Hepatocyte (in vitro differentiated cells): ENCODE data around the gene NUDT14.

ENCODE experiments used
- CTCF ChIP-seq: fragments of 200-600 bp; sonication (generic); IDR thresholded peaks from 2 replicates; pipeline ENCODE4 v1.5.1; 2016; ENCODE audit warnings: antibody characterized with exemption, mild to moderate bottlenecking; ENCODE audit not compliant: poor library complexity
- EZH2 ChIP-seq: fragments of 200-600 bp; sonication (generic); IDR thresholded peaks from 2 replicates; pipeline ENCODE4 v1.6.1; 2016; ENCODE audit warnings: antibody characterized with exemption, mild to moderate bottlenecking, borderline replicate concordance
- EZH2phosphoT487 ChIP-seq: fragments of 200-600 bp; sonication (generic); IDR thresholded peaks from one replicate; pipeline ENCODE4 v1.6.1; 2018; ENCODE audit warnings: antibody characterized with exemption, mild to moderate bottlenecking, low read depth, moderate library complexity; ENCODE audit not compliant: unreplicated experiment, severe bottlenecking

GRCh38 chr14:105200641-105201040, 19.5 kb upstream of the NUDT14 start:
- TF ChIP-seq CTCF (no peak), EZH2phosphoT487 (no peak), EZH2 (no peak)
